Measurements from ENCODE around the gene FBN1. TPM values are rescaled to one million over a fixed set of nuclear protein-coding genes. Genes with fewer than 3 reads are reported as not detected.

FBN1 gene
- total and polyA plus RNA-seq, 2 donors (not counting 3 experiments of a cell fraction or from before 2014, with no cell fraction given), result 107 to 111 TPM

GRCh38 chr15:48395521-48396011 is 249.9 kb downstream of the FBN1 start:
- no TSS peak for BruUV-seq (replicated peaks)
- DNase-seq (ENCODE audit: low read depth, low spot score), result no peak
- POLR2A ChIA-PET, result no interaction called here
- intact Hi-C loops (cut with micrococcal nuclease), result no loop called here
- Histone ChIP-seq H3K4me2 (ENCODE audit: insufficient read depth, low read length) (no peak overlapping the region), H3K27me3 (ENCODE audit: control insufficient read depth in 2 of 2, insufficient read depth in 2 of 2, low read length in 2 of 2) (no peaks in the 10 kb centered on the region), H3K79me2 (ENCODE audit: control insufficient read depth, insufficient read depth, low read length) (no peaks in the 10 kb centered on the region), H3K9ac (replicated peaks; ENCODE audit: extremely low read depth, insufficient read depth, low read length) (no peak overlapping the region), H3K27ac (ENCODE audit: insufficient read depth, low read depth, low read length) (no peak overlapping the region), H3K9me3 (replicated peaks; ENCODE audit: control insufficient read depth, insufficient read depth, low read length) (no peaks in the 10 kb centered on the region), H3K4me3 (replicated peaks in 1 of 3; ENCODE audit: insufficient read depth in 1 of 3, low read depth in 1 of 3, low read length in 3 of 3) (no peak overlapping the region), H3K36me3 (ENCODE audit: control insufficient read depth in 2 of 2, extremely low read depth in 1 of 2, insufficient read depth in 2 of 2, low read length in 2 of 2) (no peaks in the 10 kb centered on the region), H4K20me1 (replicated peaks; ENCODE audit: control insufficient read depth, extremely low read depth, insufficient read depth, low read length) (no peaks in the 10 kb centered on the region), H3K9me1 (replicated peaks; ENCODE audit: control insufficient read depth, extremely low read depth, insufficient read depth, low read length) (no peaks in the 10 kb centered on the region), H3K4me1 (ENCODE audit: control insufficient read depth, extremely low read depth, insufficient read depth, low read length) (peaks cover 27% of the 10 kb centered on the region), H2AFZ (ENCODE audit: low read depth, low read length) (no peak overlapping the region)
- CTCF ChIA-PET, result interaction anchor here (0.9 to 1.7 kb wide), 3 partner anchors 19 to 38 kb away, joined by 3 to 5 read pairs (median 3); no protein-coding TSS in a partner anchor
- FAIRE-seq, result no peak
- dilution Hi-C loops (cut with MboI; ENCODE audit: extremely low pct_ligation_motif_present, low sequenced_read_pairs), result no loop called here
- no peak for TF ChIP-seq EZH2 (IDR thresholded peaks at IDR 0.05; ENCODE audit: borderline replicate concordance, low read depth, low read length, severe bottlenecking)
- TF ChIP-seq JUN (IDR thresholded peaks at IDR 0.05; ENCODE audit: borderline replicate concordance, insufficient read depth, insufficient read length, low read depth), result no peak
- no peak for TF ChIP-seq GATA2 (IDR thresholded peaks at IDR 0.05; ENCODE audit: insufficient read depth, insufficient read length, low read depth, low read length)
- TF ChIP-seq MYC (IDR thresholded peaks at IDR 0.05; ENCODE audit: low read depth, low read length), result no peak

DNA sequence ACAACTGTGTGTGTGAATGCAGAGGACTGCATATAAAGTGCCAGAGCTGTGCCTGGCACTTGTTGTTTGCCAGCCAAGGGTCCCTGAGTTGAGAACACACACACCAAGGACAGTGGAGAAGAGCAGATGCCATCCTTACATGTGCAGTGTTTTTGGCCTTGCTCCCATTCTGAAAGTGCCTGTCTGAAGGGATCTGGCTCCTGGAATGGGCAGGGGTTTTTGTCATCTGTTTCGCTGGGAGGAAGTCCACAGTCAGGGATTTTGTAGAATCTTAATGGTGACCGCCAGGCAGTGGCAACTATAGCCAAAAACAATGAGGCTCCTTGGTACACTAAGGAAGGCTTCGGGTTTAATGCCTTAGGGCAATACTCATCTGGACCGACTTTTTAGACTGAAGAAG is 250.5 kb downstream of the FBN1 start:
- Histone ChIP-seq H3K9me1 (replicated peaks; ENCODE audit: control insufficient read depth, extremely low read depth, insufficient read depth, low read length) (no peaks in the 10 kb centered on the region), H4K20me1 (replicated peaks; ENCODE audit: control insufficient read depth, extremely low read depth, insufficient read depth, low read length) (no peaks in the 10 kb centered on the region), H2AFZ (ENCODE audit: low read depth, low read length) (no peak overlapping the region), H3K27me3 (ENCODE audit: control insufficient read depth in 2 of 2, insufficient read depth in 2 of 2, low read length in 2 of 2) (no peaks in the 10 kb centered on the region), H3K9me3 (replicated peaks; ENCODE audit: control insufficient read depth, insufficient read depth, low read length) (no peaks in the 10 kb centered on the region), H3K9ac (replicated peaks; ENCODE audit: extremely low read depth, insufficient read depth, low read length) (no peak overlapping the region), H3K4me2 (ENCODE audit: insufficient read depth, low read length) (no peak overlapping the region), H3K79me2 (ENCODE audit: control insufficient read depth, insufficient read depth, low read length) (no peaks in the 10 kb centered on the region), H3K4me1 (ENCODE audit: control insufficient read depth, extremely low read depth, insufficient read depth, low read length) (peaks cover 27% of the 10 kb centered on the region), H3K36me3 (ENCODE audit: control insufficient read depth in 2 of 2, extremely low read depth in 1 of 2, insufficient read depth in 2 of 2, low read length in 2 of 2) (no peaks in the 10 kb centered on the region), H3K4me3 (replicated peaks in 1 of 3; ENCODE audit: insufficient read depth in 1 of 3, low read depth in 1 of 3, low read length in 3 of 3) (no peak overlapping the region), H3K27ac (ENCODE audit: insufficient read depth, low read depth, low read length) (no peak overlapping the region)
- FAIRE-seq, result no peak
- BruUV-seq (replicated peaks), result no TSS peak
- ChIA-PET CTCF (interaction anchor here (0.9 to 1.7 kb wide), 3 partner anchors 20 to 38 kb away, joined by 3 to 5 read pairs (median 3); no protein-coding TSS in a partner anchor), POLR2A (no interaction called here)
- dilution Hi-C loops (cut with MboI; ENCODE audit: extremely low pct_ligation_motif_present, low sequenced_read_pairs), result no loop called here
- TF ChIP-seq MAX (IDR thresholded peaks at IDR 0.05; ENCODE audit: insufficient read depth, insufficient read length), result no peak
- no peak for TF ChIP-seq MYC (IDR thresholded peaks at IDR 0.05; ENCODE audit: low read depth, low read length)
- TF ChIP-seq POLR2A (IDR thresholded peaks at IDR 0.05; ENCODE audit: low read depth, low read length), result no peak
- TF ChIP-seq GATA2 (IDR thresholded peaks at IDR 0.05; ENCODE audit: insufficient read depth, insufficient read length, low read depth, low read length), result no peak
- DNase-seq (ENCODE audit: low read depth, low spot score), result no peak
- intact Hi-C loops (cut with micrococcal nuclease), result no loop called here

Measured in endothelial cell of umbilical vein (primary cell).